ENCODE data around the gene MSRB1.

- TF ChIP-seq CTCF (conservative IDR thresholded peaks at IDR 0.05; ENCODE audit: low read depth, low read length) (no peak), EZH2phosphoT487 (IDR thresholded peaks at IDR 0.05; ENCODE audit: borderline replicate concordance, low read length) (no peak)
Measured at GRCh38 chr16:1942810-1943726, at the start of gene MSRB1.

Data from PC-3 (cell line).